Epithelial cell of proximal tubule (primary cell): ENCODE data around the gene LIPT1. TPM values are rescaled to one million over a fixed set of nuclear protein-coding genes. Genes with fewer than 3 reads are reported as not detected.
A peak's percentile ranks its signal among the peaks of the same experiment; 100 is the strongest.
"Not testable (repeated sequence)": the region's sequence is repeated elsewhere in the genome, so short reads cannot be mapped to it uniquely, and the experiment has no call there.

ENCODE experiments used
- DNase-seq: peaks from one replicate; pipeline ENCODE4 v3.0.0-alpha.2; 2011; ENCODE audit warnings: low read depth
- H3K4me3 ChIP-seq: 2 replicates; pipeline ENCODE4 v1.5.1; 2011; ENCODE audit warnings: low read depth, mild to moderate bottlenecking, low read length
- total RNA-seq: library from RNA; depleted of rRNA; stranded (reverse); fragments of >200 nt; gene quantifications from 2 replicates; pipeline ENCODE4 v1.2.3, GENCODE V29; 2015
- TF ChIP-seq, protein P1 (sequence below): conservative IDR thresholded peaks from 2 replicates; pipeline ENCODE4 v1.5.1; 2012; ENCODE audit warnings: low read depth, mild to moderate bottlenecking, low read length

The LIPT1 gene
- total RNA-seq, 1 donor from 2014 or later, result 11.8 TPM

GRCh38 chr2:99190548-99190947 is 35.8 kb downstream of the LIPT1 start:
- no peak for DNase-seq
- TF ChIP-seq, protein P1, sequence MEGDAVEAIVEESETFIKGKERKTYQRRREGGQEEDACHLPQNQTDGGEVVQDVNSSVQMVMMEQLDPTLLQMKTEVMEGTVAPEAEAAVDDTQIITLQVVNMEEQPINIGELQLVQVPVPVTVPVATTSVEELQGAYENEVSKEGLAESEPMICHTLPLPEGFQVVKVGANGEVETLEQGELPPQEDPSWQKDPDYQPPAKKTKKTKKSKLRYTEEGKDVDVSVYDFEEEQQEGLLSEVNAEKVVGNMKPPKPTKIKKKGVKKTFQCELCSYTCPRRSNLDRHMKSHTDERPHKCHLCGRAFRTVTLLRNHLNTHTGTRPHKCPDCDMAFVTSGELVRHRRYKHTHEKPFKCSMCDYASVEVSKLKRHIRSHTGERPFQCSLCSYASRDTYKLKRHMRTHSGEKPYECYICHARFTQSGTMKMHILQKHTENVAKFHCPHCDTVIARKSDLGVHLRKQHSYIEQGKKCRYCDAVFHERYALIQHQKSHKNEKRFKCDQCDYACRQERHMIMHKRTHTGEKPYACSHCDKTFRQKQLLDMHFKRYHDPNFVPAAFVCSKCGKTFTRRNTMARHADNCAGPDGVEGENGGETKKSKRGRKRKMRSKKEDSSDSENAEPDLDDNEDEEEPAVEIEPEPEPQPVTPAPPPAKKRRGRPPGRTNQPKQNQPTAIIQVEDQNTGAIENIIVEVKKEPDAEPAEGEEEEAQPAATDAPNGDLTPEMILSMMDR, result peak; percentile 24
- H3K4me3 ChIP-seq, result no peak overlapping the region

- not testable (repeated sequence) for H3K4me3 ChIP-seq, DNase-seq
Observed at GRCh38 chr2:99192364-99192763, 37.6 kb downstream of the LIPT1 start.

- H3K4me3 ChIP-seq, result no peak overlapping the region
- TF ChIP-seq, protein P1, result no peak
- DNase-seq, result no peak
Observed at GRCh38 chr2:99198103-99198841, 43.5 kb downstream of the LIPT1 start.

- TF ChIP-seq, protein P1, result no peak
- H3K4me3 ChIP-seq, result no peak overlapping the region
Observed at GRCh38 chr2:99200076-99200800, 45.5 kb downstream of the LIPT1 start.

DNA sequence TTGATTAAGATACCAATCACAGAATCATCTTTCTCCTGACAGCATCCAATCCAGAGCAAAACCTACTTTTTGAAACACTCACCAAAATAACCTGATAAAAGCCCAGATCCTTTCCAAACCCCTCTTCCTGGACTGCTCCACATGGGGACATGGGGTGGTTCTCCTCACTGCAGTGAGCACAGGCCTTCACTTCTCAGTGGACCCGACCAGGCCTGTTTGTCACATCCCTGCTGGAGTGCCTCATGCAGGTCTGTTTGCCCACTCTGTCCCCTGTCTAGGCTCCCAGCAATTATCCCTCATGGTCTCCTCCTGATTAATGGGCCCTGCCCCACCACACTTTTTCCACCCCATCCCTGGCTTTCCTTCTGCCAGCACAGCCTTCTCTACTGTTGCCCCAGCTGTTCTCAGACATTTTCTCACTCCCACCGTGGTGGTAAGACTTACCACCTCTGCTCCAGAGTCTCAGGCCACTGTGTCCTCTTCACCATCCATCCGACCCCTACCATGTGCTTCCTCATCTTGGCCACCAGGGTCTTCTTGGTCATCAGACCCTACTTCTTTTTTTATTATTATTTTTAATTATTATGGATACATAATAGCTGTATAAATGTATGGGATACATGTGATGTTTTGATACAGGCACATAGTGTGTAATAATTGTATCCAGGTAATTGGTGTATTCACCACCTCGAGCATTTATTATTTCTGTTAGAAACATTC is 47.4 kb downstream of the LIPT1 start:
- TF ChIP-seq, protein P1, result peak; percentile 32

More at GRCh38 chr2:99200076-99200800, 45.5 kb downstream of the LIPT1 start:
- no peak for DNase-seq

DNA sequence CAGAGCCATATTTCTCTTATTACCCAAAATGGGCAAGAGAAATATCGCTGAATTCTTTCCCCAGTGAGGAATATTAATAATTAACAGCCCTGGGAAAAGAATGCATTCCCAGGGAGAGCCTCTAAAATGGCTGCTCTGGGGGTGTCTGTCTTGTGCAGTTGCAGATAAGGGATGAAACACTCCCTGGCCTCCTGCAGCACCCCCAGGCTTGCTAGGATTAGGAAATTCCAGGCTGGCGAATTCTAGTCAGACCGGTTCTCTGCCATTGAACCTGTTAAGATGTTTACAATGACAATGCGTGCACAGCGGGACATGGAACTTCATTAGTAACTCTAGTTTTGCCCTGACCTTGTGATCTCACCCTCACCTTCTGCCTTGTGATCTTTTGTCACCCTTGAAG is 50.7 kb downstream of the LIPT1 start:
- no peak overlapping the region for H3K4me3 ChIP-seq
- no peak for DNase-seq
- TF ChIP-seq, protein P1, result no peak

More for the DNA sequence above, 47.4 kb downstream of the LIPT1 start:
- no peak for DNase-seq
- H3K4me3 ChIP-seq, result no peak overlapping the region

Other genes starting within 250 kb of the LIPT1 start
- gene CRACDL, start 218.7 kb upstream of the LIPT1 start, total RNA-seq, result 0.29 and 1.0 TPM in 2 replicates
- 2.4 and 3.7 TPM in 2 replicates for gene C2orf15, start 13.3 kb upstream of the LIPT1 start, total RNA-seq
- 2.4 and 2.5 TPM in 2 replicates for gene TSGA10, start within 50 bp of the LIPT1 start, total RNA-seq
- gene MITD1, start 26.1 kb downstream of the LIPT1 start, total RNA-seq, result 39.0 and 45.7 TPM in 2 replicates
- gene MRPL30, start 26.2 kb downstream of the LIPT1 start, total RNA-seq, result 25.3 and 40.7 TPM in 2 replicates
- not detected in 2 replicates for gene LYG2, start 100.7 kb downstream of the LIPT1 start, total RNA-seq
- gene LYG1, start 146.2 kb downstream of the LIPT1 start, total RNA-seq, result 0.12 and 0.22 TPM in 2 replicates
- 53.6 and 73.6 TPM in 2 replicates for gene TXNDC9, start 181.4 kb downstream of the LIPT1 start, total RNA-seq
- gene EIF5B, start 182.4 kb downstream of the LIPT1 start, total RNA-seq, result 20.8 and 26.6 TPM in 2 replicates